T-helper 1 cell treated with Interleukin-12 subunit alpha and Interleukin-12 subunit beta and Interleukin-4 antibody, amounts not matched to agents 30 μg/mL and 1 μg/mL, for 36 hours (primary cell): ENCODE measurements around the gene SKIC3.

Experiments
- H3K27ac Mint-ChIP-seq: one replicate; pipeline ENCODE4 v1.8.0; 2021; ENCODE audit warnings: mild to moderate bottlenecking, mixed read lengths
- H3K27me3 Mint-ChIP-seq: one replicate; pipeline ENCODE4 v1.8.0; 2021; ENCODE audit warnings: low read depth, mixed read lengths
- H3K36me3 Mint-ChIP-seq: one replicate; pipeline ENCODE4 v1.8.0; 2021; ENCODE audit warnings: low read depth, mixed read lengths
- H3K4me1 Mint-ChIP-seq: one replicate; pipeline ENCODE4 v1.8.0; 2021; ENCODE audit warnings: low read depth, mixed read lengths
- H3K4me3 Mint-ChIP-seq: one replicate; pipeline ENCODE4 v1.8.0; 2021; ENCODE audit warnings: mild to moderate bottlenecking, moderate library complexity, mixed read lengths
- H3K9me3 Mint-ChIP-seq: one replicate; pipeline ENCODE4 v1.8.0; 2021; ENCODE audit warnings: mixed read lengths

SKIC3 gene

DNA sequence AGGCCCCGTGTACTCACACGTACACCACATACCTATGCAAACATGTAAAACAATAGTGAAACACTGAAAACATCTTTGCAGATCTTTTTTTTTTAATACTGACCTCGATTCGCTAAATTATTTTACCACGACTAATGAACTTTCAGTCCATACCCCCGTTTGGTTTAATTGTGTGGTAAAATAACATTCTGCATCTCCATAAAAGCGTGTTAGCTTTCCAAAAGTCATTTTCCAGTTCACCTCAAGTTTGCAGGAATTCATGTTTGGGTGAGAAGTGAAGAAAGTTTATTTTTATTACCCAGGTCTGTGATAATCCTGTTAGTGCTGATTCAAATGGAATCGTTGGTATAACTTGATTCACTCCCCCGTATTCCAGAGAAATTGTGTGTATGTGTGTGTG, 776 bp upstream of the SKIC3 start:
- Mint-ChIP-seq H3K4me1 (peaks cover 35% of the 10 kb centered on the region), H3K4me3 (peak overlapping the region; percentile 98), H3K9me3 (no peaks in the 10 kb centered on the region), H3K36me3 (peaks cover 12% of the 10 kb centered on the region), H3K27me3 (no peaks in the 10 kb centered on the region), H3K27ac (peak overlapping the region; percentile 95)

- H3K4me1 Mint-ChIP-seq, result peaks cover 36% of the 10 kb centered on the region
- H3K9me3 Mint-ChIP-seq, result no peaks in the 10 kb centered on the region
- peak overlapping the region; percentile 95 for H3K27ac Mint-ChIP-seq
- H3K4me3 Mint-ChIP-seq, result peak overlapping the region; percentile 98
- no peaks in the 10 kb centered on the region for H3K27me3 Mint-ChIP-seq
- peaks cover 17% of the 10 kb centered on the region for H3K36me3 Mint-ChIP-seq
These were observed 488 bp downstream of the SKIC3 start for GRCh38 chr5:95554331-95554646.

DNA sequence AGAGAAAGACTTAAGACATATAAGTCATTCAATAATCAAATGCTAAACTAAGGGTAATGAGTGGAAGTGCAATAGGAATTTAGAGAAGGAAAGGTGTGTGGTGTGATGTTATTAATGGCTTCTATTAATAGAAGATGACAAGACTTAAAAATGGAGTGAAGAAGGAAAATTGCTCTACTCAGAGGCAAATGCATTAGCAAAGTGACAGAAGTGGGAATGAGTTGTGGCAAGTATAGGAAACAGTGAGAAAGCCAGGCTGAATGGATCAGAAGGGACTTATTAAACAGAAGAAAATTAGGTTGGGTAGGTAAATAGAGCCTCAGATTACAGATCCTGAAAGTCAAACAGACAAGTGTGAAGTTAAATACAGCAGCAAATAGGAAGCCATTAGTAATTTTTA, 5.7 kb downstream of the SKIC3 start:
- Mint-ChIP-seq H3K27me3 (no peaks in the 10 kb centered on the region), H3K36me3 (peaks cover 35% of the 10 kb centered on the region), H3K4me1 (peaks cover 26% of the 10 kb centered on the region), H3K27ac (no peak overlapping the region), H3K9me3 (no peaks in the 10 kb centered on the region), H3K4me3 (no peak overlapping the region)

GRCh38 chr5:95543017-95543705, 11.6 kb downstream of the SKIC3 start:
- Mint-ChIP-seq H3K27me3 (no peaks in the 10 kb centered on the region), H3K9me3 (no peaks in the 10 kb centered on the region), H3K27ac (no peak overlapping the region), H3K4me3 (no peak overlapping the region), H3K36me3 (peaks cover 40% of the 10 kb centered on the region), H3K4me1 (peaks cover 4% of the 10 kb centered on the region)

DNA sequence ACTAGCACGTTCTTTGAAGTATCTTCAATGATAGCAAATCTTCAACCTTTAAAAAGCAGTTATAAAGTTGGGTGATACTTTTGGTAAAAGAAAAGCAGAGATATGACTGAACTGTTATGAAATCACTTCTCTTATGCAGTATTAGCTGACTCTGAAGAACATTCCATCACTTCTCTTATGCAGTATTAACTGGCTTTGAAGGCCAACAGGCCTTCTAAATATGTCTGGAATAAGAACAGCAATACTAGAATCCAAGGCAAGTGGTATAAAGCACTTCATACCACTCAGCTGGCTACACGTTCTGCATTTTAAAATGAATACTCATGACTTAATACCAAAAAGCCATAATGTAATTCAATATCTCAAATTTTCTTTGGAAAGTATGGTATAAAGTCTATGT, 17.3 kb downstream of the SKIC3 start:
- no peak overlapping the region for H3K27ac Mint-ChIP-seq
- no peak overlapping the region for H3K4me3 Mint-ChIP-seq
- H3K36me3 Mint-ChIP-seq, result peaks cover 45% of the 10 kb centered on the region
- H3K4me1 Mint-ChIP-seq, result peaks cover 3% of the 10 kb centered on the region
- H3K9me3 Mint-ChIP-seq, result no peaks in the 10 kb centered on the region
- no peaks in the 10 kb centered on the region for H3K27me3 Mint-ChIP-seq

- Mint-ChIP-seq H3K9me3 (no peaks in the 10 kb centered on the region), H3K27ac (no peak overlapping the region), H3K4me3 (no peak overlapping the region), H3K27me3 (no peaks in the 10 kb centered on the region), H3K4me1 (peaks cover 5% of the 10 kb centered on the region), H3K36me3 (peaks cover 35% of the 10 kb centered on the region)
These were observed 21.0 kb downstream of the SKIC3 start for GRCh38 chr5:95533761-95534160.

DNA sequence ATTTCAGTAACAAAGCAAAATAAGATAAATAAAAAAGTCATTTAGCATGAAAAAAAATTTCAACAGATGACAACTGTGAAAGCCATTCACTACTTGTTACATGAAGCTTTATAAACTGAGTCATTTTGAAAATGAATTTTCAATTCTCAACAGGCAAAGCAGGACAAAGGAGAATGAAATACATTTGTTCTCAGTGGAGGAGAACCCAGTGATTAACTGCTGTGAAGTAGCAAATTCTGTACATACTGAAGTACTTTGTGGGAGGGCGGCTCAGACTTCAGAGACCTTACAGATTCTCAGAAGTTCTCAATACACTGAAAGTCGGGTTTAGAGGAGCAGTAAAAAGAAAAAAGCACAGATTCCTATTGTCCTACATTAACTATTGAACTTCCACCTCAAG, 21.7 kb downstream of the SKIC3 start:
- Mint-ChIP-seq H3K9me3 (no peaks in the 10 kb centered on the region), H3K4me1 (peaks cover 5% of the 10 kb centered on the region), H3K36me3 (peaks cover 39% of the 10 kb centered on the region), H3K27me3 (no peaks in the 10 kb centered on the region), H3K27ac (no peak overlapping the region), H3K4me3 (no peak overlapping the region)

DNA sequence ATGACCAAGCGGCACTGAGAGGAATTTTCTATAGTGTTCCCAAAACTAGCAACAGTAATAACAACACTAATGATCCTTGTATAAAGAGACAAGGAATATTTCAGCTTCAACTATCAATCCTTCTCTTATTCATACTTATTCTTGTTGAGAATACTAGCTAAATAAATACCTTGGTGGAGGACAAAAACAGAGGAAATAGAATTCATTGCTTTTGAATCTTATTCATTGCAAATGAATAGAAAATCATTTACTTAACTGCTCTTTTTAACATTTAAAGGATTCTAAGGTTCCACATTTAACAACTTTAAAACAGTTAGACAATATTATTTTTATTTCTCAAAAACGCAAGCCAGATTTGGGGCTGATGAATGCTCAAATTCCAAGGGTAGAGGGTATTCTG, 22.4 kb downstream of the SKIC3 start:
- Mint-ChIP-seq H3K36me3 (peaks cover 41% of the 10 kb centered on the region), H3K27ac (no peak overlapping the region), H3K4me1 (peaks cover 5% of the 10 kb centered on the region), H3K4me3 (no peak overlapping the region), H3K27me3 (no peaks in the 10 kb centered on the region), H3K9me3 (no peaks in the 10 kb centered on the region)

- Mint-ChIP-seq H3K36me3 (peaks cover 43% of the 10 kb centered on the region), H3K27ac (no peak overlapping the region), H3K4me1 (peaks cover 5% of the 10 kb centered on the region)
These were observed 23.3 kb downstream of the SKIC3 start for GRCh38 chr5:95531491-95531890.

GRCh38 chr5:95530416-95530815, 24.4 kb downstream of the SKIC3 start:
- H3K36me3 Mint-ChIP-seq, result peaks cover 50% of the 10 kb centered on the region
- H3K27ac Mint-ChIP-seq, result no peak overlapping the region
- H3K9me3 Mint-ChIP-seq, result no peaks in the 10 kb centered on the region
- H3K4me1 Mint-ChIP-seq, result peaks cover 5% of the 10 kb centered on the region
- H3K4me3 Mint-ChIP-seq, result no peak overlapping the region
- no peaks in the 10 kb centered on the region for H3K27me3 Mint-ChIP-seq

More at GRCh38 chr5:95531491-95531890, 23.3 kb downstream of the SKIC3 start:
- H3K4me3 Mint-ChIP-seq, result no peak overlapping the region
- H3K9me3 Mint-ChIP-seq, result no peaks in the 10 kb centered on the region
- H3K27me3 Mint-ChIP-seq, result no peaks in the 10 kb centered on the region

- H3K27ac Mint-ChIP-seq, result no peak overlapping the region
- H3K27me3 Mint-ChIP-seq, result no peaks in the 10 kb centered on the region
- no peak overlapping the region for H3K4me3 Mint-ChIP-seq
- no peaks in the 10 kb centered on the region for H3K9me3 Mint-ChIP-seq
- peaks cover 5% of the 10 kb centered on the region for H3K4me1 Mint-ChIP-seq
- peaks cover 41% of the 10 kb centered on the region for H3K36me3 Mint-ChIP-seq
These were observed 26.2 kb downstream of the SKIC3 start for GRCh38 chr5:95528565-95528964.

DNA sequence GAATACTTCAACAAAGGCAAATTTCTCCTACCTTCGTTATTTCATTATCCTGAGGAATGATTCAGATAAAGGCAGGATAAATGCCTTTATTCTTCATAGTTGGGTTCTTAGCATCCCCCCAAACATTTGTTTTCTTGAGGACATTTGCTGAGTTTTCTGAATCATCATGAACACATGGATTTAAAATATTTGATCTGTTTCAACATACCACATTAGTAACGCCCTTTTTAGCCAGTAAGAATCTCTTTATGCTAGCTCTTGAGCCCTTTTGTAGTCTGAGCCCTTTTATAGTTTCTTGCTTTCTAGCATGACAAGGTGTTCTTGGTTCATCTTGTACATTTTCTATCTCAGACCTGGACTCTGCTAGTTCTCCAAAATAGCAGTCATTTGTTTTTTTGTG, 27.9 kb downstream of the SKIC3 start:
- Mint-ChIP-seq H3K27me3 (no peaks in the 10 kb centered on the region), H3K36me3 (peaks cover 40% of the 10 kb centered on the region), H3K4me3 (no peak overlapping the region), H3K9me3 (no peaks in the 10 kb centered on the region), H3K4me1 (peaks cover 2% of the 10 kb centered on the region), H3K27ac (no peak overlapping the region)

DNA sequence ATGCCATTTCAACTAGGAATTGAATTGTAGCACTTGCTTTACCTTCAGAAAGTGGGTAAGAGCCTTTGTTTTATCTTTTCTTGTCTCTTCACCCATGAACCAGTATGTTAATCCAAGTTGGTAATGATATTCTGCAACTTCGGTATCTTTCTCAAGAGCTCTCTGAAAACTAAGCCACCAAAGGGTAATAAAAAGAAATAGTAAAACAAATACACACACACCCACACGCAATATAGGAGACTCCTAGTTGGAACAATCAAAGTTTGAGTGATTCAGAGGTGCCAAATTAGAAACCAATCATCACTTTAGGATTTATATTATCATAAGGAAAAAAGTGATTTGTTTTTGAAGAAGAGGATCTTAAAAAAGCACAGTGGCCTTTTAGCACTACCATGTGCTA, 30.4 kb downstream of the SKIC3 start:
- H3K27ac Mint-ChIP-seq, result no peak overlapping the region
- peaks cover 46% of the 10 kb centered on the region for H3K36me3 Mint-ChIP-seq

GRCh38 chr5:95520206-95520605, 34.6 kb downstream of the SKIC3 start:
- no peaks in the 10 kb centered on the region for H3K9me3 Mint-ChIP-seq

More for the DNA sequence above, 30.4 kb downstream of the SKIC3 start:
- no peaks in the 10 kb centered on the region for H3K9me3 Mint-ChIP-seq
- no peak overlapping the region for H3K4me3 Mint-ChIP-seq
- H3K27me3 Mint-ChIP-seq, result no peaks in the 10 kb centered on the region
- H3K4me1 Mint-ChIP-seq, result peaks cover 2% of the 10 kb centered on the region

GRCh38 chr5:95519681-95520080, 35.1 kb downstream of the SKIC3 start:
- peaks cover 37% of the 10 kb centered on the region for H3K36me3 Mint-ChIP-seq
- no peaks in the 10 kb centered on the region for H3K27me3 Mint-ChIP-seq
- no peaks in the 10 kb centered on the region for H3K9me3 Mint-ChIP-seq
- no peak overlapping the region for H3K4me3 Mint-ChIP-seq
- no peaks in the 10 kb centered on the region for H3K4me1 Mint-ChIP-seq
- no peak overlapping the region for H3K27ac Mint-ChIP-seq

More at GRCh38 chr5:95520206-95520605, 34.6 kb downstream of the SKIC3 start:
- Mint-ChIP-seq H3K36me3 (peaks cover 33% of the 10 kb centered on the region), H3K4me1 (no peaks in the 10 kb centered on the region), H3K4me3 (no peak overlapping the region), H3K27ac (no peak overlapping the region), H3K27me3 (no peaks in the 10 kb centered on the region)

DNA sequence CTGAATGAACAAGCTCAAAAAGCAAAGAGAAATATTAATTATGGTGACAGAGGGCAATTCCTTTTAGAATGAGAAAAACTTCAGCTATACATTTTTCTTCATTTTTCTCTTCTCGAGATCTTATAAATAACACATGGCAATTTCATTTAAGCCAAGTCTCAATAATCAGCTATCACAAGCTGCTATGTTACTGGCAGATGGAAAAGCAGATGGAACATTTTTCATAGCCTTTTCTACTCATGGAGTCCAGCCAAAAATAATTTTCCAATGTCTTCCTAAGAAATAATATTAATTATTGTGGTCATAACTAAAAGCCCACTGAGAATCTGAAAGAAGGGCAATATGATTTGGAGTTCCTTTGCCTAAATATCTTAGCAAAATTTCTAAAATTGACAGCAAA, 35.6 kb downstream of the SKIC3 start:
- H3K4me1 Mint-ChIP-seq, result no peaks in the 10 kb centered on the region
- H3K36me3 Mint-ChIP-seq, result peaks cover 34% of the 10 kb centered on the region
- no peaks in the 10 kb centered on the region for H3K9me3 Mint-ChIP-seq
- H3K27me3 Mint-ChIP-seq, result no peaks in the 10 kb centered on the region
- no peak overlapping the region for H3K4me3 Mint-ChIP-seq
- H3K27ac Mint-ChIP-seq, result no peak overlapping the region
